Activated CD8-positive, alpha-beta memory T cell treated with anti-CD3 and anti-CD28 coated beads, Interleukin-2, amount 50 U/mL, for 1 hour (primary cell): Measurements from ENCODE around the gene ARHGEF37.

Experiments used
- DNase-seq: peaks from one replicate; pipeline ENCODE4 v3.0.0-alpha.2; 2020; ENCODE audit errors: extremely low read depth

ARHGEF37 gene

GRCh38 chr5:149628846-149629388 is 47.6 kb downstream of the ARHGEF37 start:
- no peak for DNase-seq

- DNase-seq: no peak
These were observed 48.1 kb downstream of the ARHGEF37 start for GRCh38 chr5:149629421-149629820.

- DNase-seq: no peak
These were observed 49.0 kb downstream of the ARHGEF37 start for GRCh38 chr5:149630337-149630736.

GRCh38 chr5:149631506-149631905 is 50.2 kb downstream of the ARHGEF37 start:
- no peak for DNase-seq

GRCh38 chr5:149632311-149633251 is 51.3 kb downstream of the ARHGEF37 start:
- no peak for DNase-seq

GRCh38 chr5:149633476-149634350 is 52.4 kb downstream of the ARHGEF37 start:
- no peak for DNase-seq

- no peak for DNase-seq
These were observed 54.1 kb downstream of the ARHGEF37 start for GRCh38 chr5:149635394-149635793.

GRCh38 chr5:149636191-149636860 is 55.0 kb downstream of the ARHGEF37 start:
- DNase-seq: no peak

- DNase-seq: peak; percentile 20
These were observed 55.6 kb downstream of the ARHGEF37 start for GRCh38 chr5:149636861-149637246.

GRCh38 chr5:149638136-149638535 is 56.8 kb downstream of the ARHGEF37 start:
- no peak for DNase-seq

- DNase-seq: no peak
These were observed 57.4 kb downstream of the ARHGEF37 start for GRCh38 chr5:149638546-149639241.

GRCh38 chr5:149639737-149640136 is 58.4 kb downstream of the ARHGEF37 start:
- no peak for DNase-seq

- no peak for DNase-seq
These were observed 59.2 kb downstream of the ARHGEF37 start for GRCh38 chr5:149640350-149640999.

GRCh38 chr5:149641000-149641576 is 59.8 kb downstream of the ARHGEF37 start:
- no peak for DNase-seq

- DNase-seq: no peak
These were observed 60.3 kb downstream of the ARHGEF37 start for GRCh38 chr5:149641600-149641999.

GRCh38 chr5:149643781-149644180 is 62.5 kb downstream of the ARHGEF37 start:
- no peak for DNase-seq

- no peak for DNase-seq
These were observed 63.3 kb downstream of the ARHGEF37 start for GRCh38 chr5:149644629-149645028.

- no peak for DNase-seq
These were observed 63.9 kb downstream of the ARHGEF37 start for GRCh38 chr5:149645236-149645635.

- no peak for DNase-seq
These were observed 64.4 kb downstream of the ARHGEF37 start for GRCh38 chr5:149645725-149646124.

GRCh38 chr5:149646564-149646963 is 65.3 kb downstream of the ARHGEF37 start:
- peak; percentile 49 for DNase-seq
